H9 (cell line): Measurements from ENCODE around the gene NFE2L3. TPM values are rescaled to one million over a fixed set of nuclear protein-coding genes. Genes with fewer than 3 reads are reported as not detected.

Experiments used
- DNase-seq: peaks from one replicate; pipeline ENCODE4 v3.0.0-alpha.2; 2017
- H2AFZ ChIP-seq: one replicate; pipeline ENCODE4 v1.6.1; 2013; ENCODE audit warnings: mild to moderate bottlenecking, low read length, control low read depth, moderate library complexity
- H2AK5ac ChIP-seq: 2 replicates; pipeline ENCODE4 v1.6.1; 2013; ENCODE audit warnings: low read length, control low read depth, mixed read lengths; ENCODE audit not compliant: insufficient read length
- H2BK120ac ChIP-seq: one replicate; pipeline ENCODE4 v1.6.1; 2013; ENCODE audit warnings: low read depth, mild to moderate bottlenecking, low read length, control low read depth, inconsistent platforms; ENCODE audit not compliant: poor library complexity, severe bottlenecking
- H2BK12ac ChIP-seq: 2 replicates; pipeline ENCODE4 v1.6.1; 2013; ENCODE audit warnings: low read length, control low read depth, mixed read lengths, low read depth; ENCODE audit not compliant: insufficient read length
- H2BK15ac ChIP-seq: 2 replicates; pipeline ENCODE4 v1.6.1; 2013; ENCODE audit warnings: low read depth, low read length, control low read depth
- H2BK20ac ChIP-seq: one replicate; pipeline ENCODE4 v1.6.1; 2013; ENCODE audit warnings: low read depth, mild to moderate bottlenecking, low read length, control low read depth, inconsistent platforms; ENCODE audit not compliant: poor library complexity, severe bottlenecking
- H2BK5ac ChIP-seq: 2 replicates; pipeline ENCODE4 v1.6.1; 2013; ENCODE audit warnings: low read length, control low read depth, mixed read lengths; ENCODE audit not compliant: insufficient read length
- H3K14ac ChIP-seq: 2 replicates; pipeline ENCODE4 v1.6.1; 2013; ENCODE audit warnings: low read length, control low read depth; ENCODE audit not compliant: insufficient read depth
- H3K18ac ChIP-seq: 2 replicates; pipeline ENCODE4 v1.6.1; 2013; ENCODE audit warnings: low read depth, mild to moderate bottlenecking, mixed read lengths, low read length, control low read depth; ENCODE audit not compliant: insufficient read length
- H3K23ac ChIP-seq: 2 replicates; pipeline ENCODE4 v1.6.1; 2013; ENCODE audit warnings: low read length, control low read depth, mixed read lengths, low read depth; ENCODE audit not compliant: insufficient read length
- H3K23me2 ChIP-seq: 2 replicates; pipeline ENCODE4 v1.6.1; 2013; ENCODE audit warnings: low read depth, mild to moderate bottlenecking, mixed read lengths, low read length, control low read depth; ENCODE audit not compliant: insufficient read length, poor library complexity, severe bottlenecking
- H3K27ac ChIP-seq: 2 replicates; pipeline ENCODE4 v1.5.1; 2013; ENCODE audit warnings: low read length, control low read depth, mixed read lengths, low read depth; ENCODE audit not compliant: insufficient read length
- H3K27me3 ChIP-seq: 2 replicates; pipeline ENCODE4 v1.6.1; 2013; ENCODE audit warnings: low read length, control low read depth, inconsistent platforms; ENCODE audit not compliant: insufficient read depth
- H3K4ac ChIP-seq: 2 replicates; pipeline ENCODE4 v1.6.1; 2013; ENCODE audit warnings: low read depth, mild to moderate bottlenecking, control low read depth, inconsistent platforms, low read length, moderate library complexity
- H3K4me1 ChIP-seq: 2 replicates; pipeline ENCODE4 v1.6.1; 2013; ENCODE audit warnings: low read length, control low read depth, inconsistent platforms; ENCODE audit not compliant: insufficient read depth
- H3K4me2 ChIP-seq: 2 replicates; pipeline ENCODE4 v1.6.1; 2013; ENCODE audit warnings: low read length, control low read depth, mixed read lengths; ENCODE audit not compliant: insufficient read length, insufficient read depth
- H3K56ac ChIP-seq: 2 replicates; pipeline ENCODE4 v1.6.1; 2013; ENCODE audit warnings: low read depth, mild to moderate bottlenecking, mixed read lengths, low read length, control low read depth; ENCODE audit not compliant: insufficient read length
- H3K79me1 ChIP-seq: 2 replicates; pipeline ENCODE4 v1.6.1; 2013; ENCODE audit warnings: low read depth, mild to moderate bottlenecking, moderate library complexity, low read length, control low read depth, inconsistent platforms; ENCODE audit not compliant: insufficient read depth, poor library complexity, severe bottlenecking
- H3K79me2 ChIP-seq: 2 replicates; pipeline ENCODE4 v1.6.1; 2013; ENCODE audit warnings: low read length, control low read depth, inconsistent platforms; ENCODE audit not compliant: insufficient read depth
- H3K9ac ChIP-seq: 2 replicates; pipeline ENCODE4 v1.6.1; 2013; ENCODE audit warnings: low read length, control low read depth, mixed read lengths; ENCODE audit not compliant: insufficient read length; ENCODE audit errors: extremely low read depth
- H3K9me3 ChIP-seq: one replicate; pipeline ENCODE4 v1.6.1; 2013; ENCODE audit warnings: low read depth, low read length, inconsistent platforms; ENCODE audit not compliant: control insufficient read depth
- H3T11ph ChIP-seq: one replicate; pipeline ENCODE4 v1.6.1; 2013; ENCODE audit warnings: mild to moderate bottlenecking, low read length, control low read depth, inconsistent platforms
- H4K20me1 ChIP-seq: one replicate; pipeline ENCODE4 v1.6.1; 2013; ENCODE audit not compliant: control insufficient read depth, insufficient read length, insufficient read depth
- H4K5ac ChIP-seq: 2 replicates; pipeline ENCODE4 v1.6.1; 2013; ENCODE audit warnings: low read depth, mild to moderate bottlenecking, mixed read lengths, low read length, control low read depth; ENCODE audit not compliant: insufficient read length
- H4K8ac ChIP-seq: replicated peaks from 2 replicates; pipeline ENCODE4 v1.6.1; 2013; ENCODE audit warnings: low read length, control low read depth, mixed read lengths, low read depth; ENCODE audit not compliant: insufficient read length
- H4K91ac ChIP-seq: 2 replicates; pipeline ENCODE4 v1.6.1; 2013; ENCODE audit warnings: low read depth, mild to moderate bottlenecking, moderate library complexity, mixed read lengths, low read length, control low read depth; ENCODE audit not compliant: insufficient read length
- H3K27ac Mint-ChIP-seq, 3 experiments: 2 replicates in 2 of 3; 3 replicates in 1 of 3; pipeline ENCODE4 v1.8.0; 2020 to 2021; ENCODE audit warnings: mixed read lengths in 3 of 3, mild to moderate bottlenecking in 1 of 3, moderate library complexity in 1 of 3
- H3K27me3 Mint-ChIP-seq: 2 replicates; pipeline ENCODE4 v1.8.0; 2021; ENCODE audit warnings: low read depth, mild to moderate bottlenecking, moderate library complexity, mixed read lengths
- H3K36me3 Mint-ChIP-seq, 3 experiments: 2 replicates in 2 of 3; 3 replicates in 1 of 3; pipeline ENCODE4 v1.8.0; 2020 to 2021; ENCODE audit warnings: low read depth in 3 of 3, mixed read lengths in 3 of 3; ENCODE audit not compliant: insufficient read depth in 1 of 3
- H3K4me1 Mint-ChIP-seq, 2 experiments: 2 replicates each; pipeline ENCODE4 v1.8.0; 2020; ENCODE audit warnings: mixed read lengths in 2 of 2
- H3K4me3 Mint-ChIP-seq, 2 experiments: 2 replicates in 1 of 2; 3 replicates in 1 of 2; pipeline ENCODE4 v1.8.0; 2020 to 2021; ENCODE audit warnings: mild to moderate bottlenecking in 2 of 2, mixed read lengths in 2 of 2, moderate library complexity in 1 of 2
- H3K9me3 Mint-ChIP-seq, 2 experiments: 2 replicates in 1 of 2; 3 replicates in 1 of 2; pipeline ENCODE4 v1.8.0; 2020; ENCODE audit warnings: mild to moderate bottlenecking in 2 of 2, mixed read lengths in 2 of 2, moderate library complexity in 1 of 2
- CTCF ChIP-seq: fragments of 200-600 bp; sonication (generic); conservative IDR thresholded peaks from 3 replicates; pipeline ENCODE4 v1.8.0; 2021; ENCODE audit warnings: antibody characterized with exemption, mild to moderate bottlenecking
- WGBS: extraction: QIAGEN DNeasy Blood & Tissue Kit; methylation state at CpG from one replicate; pipeline ENCODE4 v1.1.7; 2013; ENCODE audit warnings: missing lambda C conversion rate, low lambda C conversion rate, mixed read lengths; ENCODE audit not compliant: insufficient read length; ENCODE audit errors: extremely low coverage; 5-methylcytosine and 5-hydroxymethylcytosine counted together
- total RNA-seq: library from RNA; stranded (reverse); gene quantifications from 2 replicates; pipeline ENCODE4 v1.2.1, GENCODE V29; 2021

Gene NFE2L3
- total RNA-seq, 1 experiment from 2014 or later, result 46.9 TPM

GRCh38 chr7:26187380-26188205 lies 35.6 kb downstream of the NFE2L3 start:
- Histone ChIP-seq H3K4ac (no peak overlapping the region), H3K27ac (peak overlapping the region; percentile 71), H3K23me2 (no peaks in the 10 kb centered on the region), H3K4me2 (no peak overlapping the region), H4K8ac (no peak overlapping the region), H2AK5ac (no peak overlapping the region), H3T11ph (no peak overlapping the region), H2BK15ac (no peak overlapping the region), H2BK12ac (no peak overlapping the region), H3K9ac (no peak overlapping the region), H4K5ac (no peak overlapping the region), H3K23ac (no peak overlapping the region), H2BK120ac (no peak overlapping the region), H3K9me3 (no peaks in the 10 kb centered on the region), H2AFZ (no peak overlapping the region), H2BK5ac (no peak overlapping the region), H3K27me3 (no peaks in the 10 kb centered on the region), H2BK20ac (no peak overlapping the region), H3K14ac (no peak overlapping the region), H4K91ac (no peak overlapping the region), H3K18ac (no peak overlapping the region), H3K79me2 (no peaks in the 10 kb centered on the region), H3K79me1 (no peaks in the 10 kb centered on the region), H4K20me1 (no peaks in the 10 kb centered on the region), H3K56ac (no peak overlapping the region), H3K4me1 (no peaks in the 10 kb centered on the region)
- Mint-ChIP-seq H3K36me3 (peaks cover 39 to 76% (median 45%) of the 10 kb centered on the region in 3 experiments), H3K4me1 (peaks cover 20 to 25% of the 10 kb centered on the region in 2 experiments), H3K27ac (peak overlapping the region; percentile 81 to 98 (median 81)), H3K27me3 (no peaks in the 10 kb centered on the region; the same call in 1 of the 2 replicates), H3K4me3 (no peak overlapping the region; a peak in 1 of 5 replicates), H3K9me3 (no peaks in the 10 kb centered on the region)
- peak; percentile 44 for DNase-seq
- no CpG with 5 or more reads among the region's 11 CpGs for WGBS
- TF ChIP-seq CTCF, result no peak
